Peyer's patch (tissue), 4 donors: ENCODE data around the gene FPR3. TPM values are rescaled to one million over a fixed set of nuclear protein-coding genes. Genes with fewer than 3 reads are reported as not detected.

Experiments
- DNase-seq, 3 donors: peaks; one replicate each; pipeline ENCODE4 v3.0.0-alpha.2; 2017 to 2019
- H3K27ac ChIP-seq, 4 donors: fragments of 200-600 bp; sonication (generic); one replicate each; pipeline ENCODE4 v1.5.1; 2016 to 2019
- H3K27me3 ChIP-seq, 2 donors: fragments of 200-600 bp; sonication (generic); one replicate each; pipeline ENCODE4 v1.5.1; 2019
- H3K36me3 ChIP-seq, 3 donors: fragments of 200-600 bp; sonication (generic); one replicate each; pipeline ENCODE4 v1.5.1; 2016 to 2019
- H3K4me1 ChIP-seq, 4 donors: fragments of 200-600 bp; sonication (generic); one replicate each; pipeline ENCODE4 v1.5.1; 2016 to 2019
- H3K4me3 ChIP-seq, 4 donors: fragments of 200-600 bp; sonication (generic); 1 replicate in 3 of 4; 2 replicates in 1 of 4; pipeline ENCODE4 v1.5.1; 2016 to 2019; ENCODE audit warnings: mild to moderate bottlenecking in 1 of 4
- H3K9me3 ChIP-seq, 4 donors: fragments of 200-600 bp; sonication (generic); one replicate each; pipeline ENCODE4 v1.5.1; 2016 to 2019; ENCODE audit warnings: mild to moderate bottlenecking in 1 of 4
- POLR2A ChIP-seq, 2 donors: fragments of 450-650 bp; IDR thresholded peaks; one replicate each; pipeline ENCODE4 v1.5.1; 2017; ENCODE audit warnings: antibody characterized with exemption in 2 of 2, mild to moderate bottlenecking in 2 of 2, moderate library complexity in 2 of 2
- total RNA-seq, 4 donors: library from RNA; depleted of rRNA; stranded (reverse); fragments of >200 nt; gene quantifications; one replicate each; pipeline ENCODE4 v1.1.0, GENCODE V29; 2016
- TF ChIP-seq, protein P1 (sequence below), 6 experiments: fragments of 450-650 bp in 4 of 6; fragments of 200-600 bp in 2 of 6; sonication (generic) in 1 of 6; IDR thresholded peaks; one replicate each; pipeline ENCODE4 v1.5.1; 2017 to 2019; ENCODE audit warnings: antibody characterized with exemption in 6 of 6, mild to moderate bottlenecking in 3 of 6, moderate library complexity in 1 of 6

Gene FPR3
- total RNA-seq, 4 donors from 2014 or later = 2.3 to 3.3 (median 2.7) TPM; not detected in 1

DNA sequence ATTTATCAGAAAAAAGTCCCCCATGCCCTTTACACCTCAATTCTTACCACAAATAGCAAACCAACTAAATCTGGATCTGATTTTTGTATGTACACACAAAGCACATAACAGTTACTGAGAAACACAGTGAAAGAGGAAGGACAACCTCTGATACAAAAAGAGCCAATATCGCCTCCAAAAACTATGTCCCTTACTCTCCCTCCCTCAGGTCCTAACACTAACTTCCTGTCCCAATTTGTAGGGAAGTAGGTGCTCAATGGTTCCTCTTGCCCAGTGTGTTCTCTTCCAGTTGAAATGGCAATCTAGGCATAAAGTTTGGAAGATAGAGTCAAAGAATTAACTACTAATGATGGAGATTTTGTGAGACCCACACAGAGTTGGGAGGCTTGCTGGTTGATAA lies 15.8 kb upstream of the FPR3 start:
- Histone ChIP-seq H3K4me3 (no peak overlapping the region), H3K9me3 (no peaks in the 10 kb centered on the region), H3K27ac (no peak overlapping the region), H3K4me1 (no peaks in the 10 kb centered on the region), H3K36me3 (no peaks in the 10 kb centered on the region), H3K27me3 (no peaks in the 10 kb centered on the region)
- DNase-seq = no peak
- TF ChIP-seq POLR2A (IDR thresholded peaks at IDR 0.05) = no peak
- TF ChIP-seq, protein P1, sequence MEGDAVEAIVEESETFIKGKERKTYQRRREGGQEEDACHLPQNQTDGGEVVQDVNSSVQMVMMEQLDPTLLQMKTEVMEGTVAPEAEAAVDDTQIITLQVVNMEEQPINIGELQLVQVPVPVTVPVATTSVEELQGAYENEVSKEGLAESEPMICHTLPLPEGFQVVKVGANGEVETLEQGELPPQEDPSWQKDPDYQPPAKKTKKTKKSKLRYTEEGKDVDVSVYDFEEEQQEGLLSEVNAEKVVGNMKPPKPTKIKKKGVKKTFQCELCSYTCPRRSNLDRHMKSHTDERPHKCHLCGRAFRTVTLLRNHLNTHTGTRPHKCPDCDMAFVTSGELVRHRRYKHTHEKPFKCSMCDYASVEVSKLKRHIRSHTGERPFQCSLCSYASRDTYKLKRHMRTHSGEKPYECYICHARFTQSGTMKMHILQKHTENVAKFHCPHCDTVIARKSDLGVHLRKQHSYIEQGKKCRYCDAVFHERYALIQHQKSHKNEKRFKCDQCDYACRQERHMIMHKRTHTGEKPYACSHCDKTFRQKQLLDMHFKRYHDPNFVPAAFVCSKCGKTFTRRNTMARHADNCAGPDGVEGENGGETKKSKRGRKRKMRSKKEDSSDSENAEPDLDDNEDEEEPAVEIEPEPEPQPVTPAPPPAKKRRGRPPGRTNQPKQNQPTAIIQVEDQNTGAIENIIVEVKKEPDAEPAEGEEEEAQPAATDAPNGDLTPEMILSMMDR (IDR thresholded peaks at IDR 0.05) = no peak

DNA sequence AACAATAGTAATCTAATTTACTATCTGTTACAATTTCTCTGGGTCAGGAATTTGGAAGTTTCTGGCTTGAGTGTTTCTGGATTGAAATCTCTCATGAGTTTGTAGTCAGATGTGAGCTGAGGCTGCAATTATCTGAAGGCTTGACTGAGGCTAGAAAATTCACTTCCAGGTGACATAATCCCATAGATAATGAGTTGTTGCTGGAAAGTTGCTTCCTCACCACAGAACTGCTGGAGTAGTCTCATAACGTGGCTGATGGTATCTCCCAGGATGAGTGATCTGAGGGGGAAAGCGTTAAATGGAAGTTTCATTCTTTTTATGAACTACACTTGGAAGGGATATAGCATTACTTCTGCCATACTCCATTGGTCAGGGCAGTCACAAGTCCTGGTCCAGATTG lies 15.3 kb upstream of the FPR3 start:
- no peak overlapping the region for H3K27ac ChIP-seq
- no peak overlapping the region for H3K4me3 ChIP-seq
- no peaks in the 10 kb centered on the region for H3K36me3 ChIP-seq
- DNase-seq = no peak
- no peak for TF ChIP-seq POLR2A (IDR thresholded peaks at IDR 0.05)
- TF ChIP-seq, protein P1 (IDR thresholded peaks at IDR 0.05) = no peak
- H3K9me3 ChIP-seq = no peaks in the 10 kb centered on the region
- no peaks in the 10 kb centered on the region for H3K27me3 ChIP-seq
- no peaks in the 10 kb centered on the region for H3K4me1 ChIP-seq

DNA sequence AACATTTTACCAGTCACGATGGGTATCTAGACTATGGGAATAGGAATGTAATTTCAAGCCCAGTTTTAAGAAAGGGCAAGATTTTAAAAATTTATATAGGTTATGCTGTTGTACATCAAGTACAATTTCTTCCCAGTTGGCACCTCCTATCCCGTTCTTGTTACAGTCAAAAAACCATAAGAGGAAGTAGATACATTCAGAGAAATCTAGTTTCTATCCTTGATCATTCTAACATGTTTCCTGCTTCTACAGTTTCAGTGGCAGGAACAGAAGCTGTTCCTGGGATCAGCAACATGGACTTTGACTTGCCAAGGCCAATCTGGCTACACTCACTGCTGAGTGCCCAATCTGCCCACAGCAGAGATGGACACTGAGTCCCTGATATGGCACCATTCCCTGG lies 14.7 kb upstream of the FPR3 start:
- Histone ChIP-seq H3K27me3 (no peaks in the 10 kb centered on the region), H3K9me3 (no peaks in the 10 kb centered on the region), H3K27ac (no peak overlapping the region), H3K4me3 (no peak overlapping the region), H3K36me3 (no peaks in the 10 kb centered on the region), H3K4me1 (no peaks in the 10 kb centered on the region)
- TF ChIP-seq POLR2A (IDR thresholded peaks at IDR 0.05) = no peak
- TF ChIP-seq, protein P1 (IDR thresholded peaks at IDR 0.05) = no peak
- DNase-seq = no peak

- DNase-seq = no peak
- H3K9me3 ChIP-seq = no peaks in the 10 kb centered on the region
- H3K4me3 ChIP-seq = no peak overlapping the region
- H3K4me1 ChIP-seq = no peaks in the 10 kb centered on the region
- TF ChIP-seq, protein P1 (IDR thresholded peaks at IDR 0.05) = no peak
- TF ChIP-seq POLR2A (IDR thresholded peaks at IDR 0.05) = no peak
- no peaks in the 10 kb centered on the region for H3K36me3 ChIP-seq
- no peaks in the 10 kb centered on the region for H3K27me3 ChIP-seq
- no peak overlapping the region for H3K27ac ChIP-seq
Observed at GRCh38 chr19:51781999-51782398, 13.0 kb upstream of the FPR3 start.

- no peak overlapping the region for H3K4me3 ChIP-seq
- no peaks in the 10 kb centered on the region for H3K9me3 ChIP-seq
- H3K27me3 ChIP-seq = no peaks in the 10 kb centered on the region
- H3K36me3 ChIP-seq = no peaks in the 10 kb centered on the region
- TF ChIP-seq, protein P1 (IDR thresholded peaks at IDR 0.05) = no peak
- no peak for TF ChIP-seq POLR2A (IDR thresholded peaks at IDR 0.05)
- no peak for DNase-seq
- H3K27ac ChIP-seq = no peak overlapping the region
- H3K4me1 ChIP-seq = no peaks in the 10 kb centered on the region
Observed at GRCh38 chr19:51783372-51783771, 11.6 kb upstream of the FPR3 start.
